ENCODE data around the gene FOXK1. TPM values are rescaled to one million over a fixed set of nuclear protein-coding genes. Genes with fewer than 3 reads are reported as not detected.

The FOXK1 gene
- total RNA-seq, 2 donors from 2014 or later, result 19.4 to 24.8 TPM

GRCh38 chr7:4653771-4654170 lies 28.3 kb upstream of the FOXK1 start:
- peaks cover 0 to 11% of the 10 kb centered on the region in 2 donors for H3K9me3 ChIP-seq

DNA sequence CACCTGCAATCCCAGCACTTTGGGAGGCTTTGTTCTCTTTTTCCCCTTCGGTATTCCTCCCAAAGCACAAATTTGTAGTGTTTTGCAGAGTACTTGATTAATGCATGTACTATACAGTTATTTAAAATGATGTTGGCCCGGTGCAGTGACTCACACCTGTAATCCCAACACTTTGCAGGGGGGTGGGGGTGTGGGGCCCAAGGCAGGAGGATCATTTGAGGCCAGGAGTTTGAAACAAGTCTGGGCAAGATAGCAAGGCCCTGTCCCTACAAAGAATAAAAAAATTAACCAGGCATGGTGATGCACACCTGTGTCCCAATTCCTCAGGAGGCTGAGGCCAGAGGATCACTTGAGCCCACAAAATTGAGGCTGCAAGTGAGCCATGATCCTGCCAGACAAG lies 26.8 kb upstream of the FOXK1 start:
- no peak for DNase-seq (ENCODE audit: low spot score)
- H3K4me3 ChIP-seq, result no peak overlapping the region
- no peaks in the 10 kb centered on the region for H3K36me3 ChIP-seq
- H3K4me1 ChIP-seq, result peaks cover 0 to 6% of the 10 kb centered on the region in 2 donors
- no peaks in the 10 kb centered on the region for H3K27me3 ChIP-seq
- H3K27ac ChIP-seq, result no peak overlapping the region
- H3K9me3 ChIP-seq, result peaks cover 0 to 19% of the 10 kb centered on the region in 2 donors
- TF ChIP-seq, protein P1, sequence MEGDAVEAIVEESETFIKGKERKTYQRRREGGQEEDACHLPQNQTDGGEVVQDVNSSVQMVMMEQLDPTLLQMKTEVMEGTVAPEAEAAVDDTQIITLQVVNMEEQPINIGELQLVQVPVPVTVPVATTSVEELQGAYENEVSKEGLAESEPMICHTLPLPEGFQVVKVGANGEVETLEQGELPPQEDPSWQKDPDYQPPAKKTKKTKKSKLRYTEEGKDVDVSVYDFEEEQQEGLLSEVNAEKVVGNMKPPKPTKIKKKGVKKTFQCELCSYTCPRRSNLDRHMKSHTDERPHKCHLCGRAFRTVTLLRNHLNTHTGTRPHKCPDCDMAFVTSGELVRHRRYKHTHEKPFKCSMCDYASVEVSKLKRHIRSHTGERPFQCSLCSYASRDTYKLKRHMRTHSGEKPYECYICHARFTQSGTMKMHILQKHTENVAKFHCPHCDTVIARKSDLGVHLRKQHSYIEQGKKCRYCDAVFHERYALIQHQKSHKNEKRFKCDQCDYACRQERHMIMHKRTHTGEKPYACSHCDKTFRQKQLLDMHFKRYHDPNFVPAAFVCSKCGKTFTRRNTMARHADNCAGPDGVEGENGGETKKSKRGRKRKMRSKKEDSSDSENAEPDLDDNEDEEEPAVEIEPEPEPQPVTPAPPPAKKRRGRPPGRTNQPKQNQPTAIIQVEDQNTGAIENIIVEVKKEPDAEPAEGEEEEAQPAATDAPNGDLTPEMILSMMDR (IDR thresholded peaks at IDR 0.05), result no peak

More at GRCh38 chr7:4653771-4654170, 28.3 kb upstream of the FOXK1 start:
- Histone ChIP-seq H3K36me3 (no peaks in the 10 kb centered on the region), H3K27ac (no peak overlapping the region), H3K4me1 (peaks cover 0 to 6% of the 10 kb centered on the region in 2 donors), H3K27me3 (no peaks in the 10 kb centered on the region), H3K4me3 (no peak overlapping the region)
- TF ChIP-seq, protein P1 (IDR thresholded peaks at IDR 0.05), result no peak
- no peak for DNase-seq (ENCODE audit: low spot score)

DNA sequence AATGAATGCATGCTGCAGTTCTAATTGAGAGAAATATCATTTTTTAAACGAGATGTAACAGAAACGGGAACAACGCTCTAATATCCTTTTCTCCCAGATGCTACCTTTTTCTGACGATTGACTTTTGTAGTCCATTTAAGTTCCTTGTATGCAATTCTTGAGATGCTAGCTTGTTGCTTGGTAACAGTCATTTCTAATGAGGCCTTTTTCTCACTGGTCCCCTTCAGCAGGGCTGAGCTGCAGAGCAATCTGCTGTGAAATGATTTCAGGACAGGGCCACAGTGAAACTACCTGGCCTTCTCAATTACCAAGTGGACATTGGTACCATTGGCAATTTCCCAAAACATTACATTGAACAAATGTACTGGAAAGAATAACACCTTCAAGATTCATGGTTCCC lies 26.2 kb upstream of the FOXK1 start:
- Histone ChIP-seq H3K27ac (no peak overlapping the region), H3K4me1 (peaks cover 0 to 2% of the 10 kb centered on the region in 2 donors), H3K27me3 (no peaks in the 10 kb centered on the region), H3K36me3 (no peaks in the 10 kb centered on the region), H3K4me3 (no peak overlapping the region), H3K9me3 (peaks cover 0 to 19% of the 10 kb centered on the region in 2 donors)
- TF ChIP-seq, protein P1 (IDR thresholded peaks at IDR 0.05), result no peak
- no peak for DNase-seq (ENCODE audit: low spot score)

- no peak for DNase-seq (ENCODE audit: low spot score)
- H3K27me3 ChIP-seq, result no peaks in the 10 kb centered on the region
- H3K4me1 ChIP-seq, result no peaks in the 10 kb centered on the region
- no peak overlapping the region for H3K27ac ChIP-seq
- H3K9me3 ChIP-seq, result peaks cover 0 to 19% of the 10 kb centered on the region in 2 donors
- no peaks in the 10 kb centered on the region for H3K36me3 ChIP-seq
- H3K4me3 ChIP-seq, result no peak overlapping the region
- TF ChIP-seq, protein P1 (IDR thresholded peaks at IDR 0.05), result no peak
Observed at GRCh38 chr7:4657640-4658417, 24.3 kb upstream of the FOXK1 start.

DNA sequence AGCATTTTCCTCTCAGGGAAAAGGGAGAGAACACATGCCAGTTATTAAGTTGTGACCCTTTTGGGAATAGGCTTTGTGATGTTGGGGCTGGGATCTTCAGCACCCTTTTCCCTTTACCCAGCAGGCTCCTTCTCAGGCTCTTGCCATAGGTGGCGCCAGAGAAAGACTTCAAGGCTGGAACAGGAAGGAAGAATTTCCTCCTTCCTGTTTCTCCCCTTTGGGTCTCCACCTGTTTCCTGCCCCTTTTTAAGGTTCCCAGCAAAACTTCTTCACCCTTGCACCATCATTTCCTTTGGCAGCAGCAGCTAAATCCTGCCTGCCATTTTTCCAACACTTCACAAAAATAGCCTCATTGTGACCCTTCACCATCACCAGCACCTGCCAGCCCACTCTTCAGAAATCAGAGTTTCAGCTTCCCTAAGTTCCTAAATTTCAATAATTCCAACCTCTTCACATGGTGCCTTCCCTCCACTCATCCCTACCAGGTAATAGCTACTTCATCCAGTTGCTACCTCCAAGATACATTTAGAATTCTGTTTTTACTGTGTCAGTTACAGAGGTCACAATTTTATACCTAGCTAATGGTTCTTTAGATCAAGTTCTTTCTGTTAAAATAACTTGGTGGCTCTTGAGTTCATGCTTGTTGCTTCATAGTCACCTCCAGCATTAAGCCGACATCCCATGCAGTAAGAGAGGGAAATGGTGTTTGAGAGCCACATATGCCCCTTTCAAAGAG lies 22.4 kb upstream of the FOXK1 start:
- no peak overlapping the region for H3K4me3 ChIP-seq
- H3K36me3 ChIP-seq, result no peaks in the 10 kb centered on the region
- no peaks in the 10 kb centered on the region for H3K4me1 ChIP-seq
- peaks cover 0 to 19% of the 10 kb centered on the region in 2 donors for H3K9me3 ChIP-seq
- H3K27ac ChIP-seq, result no peak overlapping the region
- no peaks in the 10 kb centered on the region for H3K27me3 ChIP-seq
- TF ChIP-seq, protein P1 (IDR thresholded peaks at IDR 0.05), result no peak
- no peak for DNase-seq (ENCODE audit: low spot score)

All from right atrium auricular region (tissue), 2 donors.